Stimulated activated CD8-positive, alpha-beta memory T cell treated with anti-CD3 and anti-CD28 coated beads, Interleukin-15, amount 100 ng/mL, for 24 hours (primary cell): ENCODE measurements around the gene C3.
"Not testable (repeated sequence)": the region's sequence is repeated elsewhere in the genome, so short reads cannot be mapped to it uniquely, and the experiment has no call there.

ENCODE experiments used
- DNase-seq: peaks from one replicate; pipeline ENCODE4 v3.0.0-alpha.2; 2020; ENCODE audit warnings: low read depth

Gene C3

GRCh38 chr19:6720369-6721137, at the start of gene C3:
TSS of gene C3 (minus strand) at chr19:6720650. CDS start at chr19:6720589, 61 bp downstream.
- no peak for DNase-seq

- DNase-seq = no peak
These were observed 48.7 kb upstream of the C3 start for GRCh38 chr19:6769006-6769619.

GRCh38 chr19:6768236-6768785, 47.9 kb upstream of the C3 start:
- DNase-seq = no peak

DNA sequence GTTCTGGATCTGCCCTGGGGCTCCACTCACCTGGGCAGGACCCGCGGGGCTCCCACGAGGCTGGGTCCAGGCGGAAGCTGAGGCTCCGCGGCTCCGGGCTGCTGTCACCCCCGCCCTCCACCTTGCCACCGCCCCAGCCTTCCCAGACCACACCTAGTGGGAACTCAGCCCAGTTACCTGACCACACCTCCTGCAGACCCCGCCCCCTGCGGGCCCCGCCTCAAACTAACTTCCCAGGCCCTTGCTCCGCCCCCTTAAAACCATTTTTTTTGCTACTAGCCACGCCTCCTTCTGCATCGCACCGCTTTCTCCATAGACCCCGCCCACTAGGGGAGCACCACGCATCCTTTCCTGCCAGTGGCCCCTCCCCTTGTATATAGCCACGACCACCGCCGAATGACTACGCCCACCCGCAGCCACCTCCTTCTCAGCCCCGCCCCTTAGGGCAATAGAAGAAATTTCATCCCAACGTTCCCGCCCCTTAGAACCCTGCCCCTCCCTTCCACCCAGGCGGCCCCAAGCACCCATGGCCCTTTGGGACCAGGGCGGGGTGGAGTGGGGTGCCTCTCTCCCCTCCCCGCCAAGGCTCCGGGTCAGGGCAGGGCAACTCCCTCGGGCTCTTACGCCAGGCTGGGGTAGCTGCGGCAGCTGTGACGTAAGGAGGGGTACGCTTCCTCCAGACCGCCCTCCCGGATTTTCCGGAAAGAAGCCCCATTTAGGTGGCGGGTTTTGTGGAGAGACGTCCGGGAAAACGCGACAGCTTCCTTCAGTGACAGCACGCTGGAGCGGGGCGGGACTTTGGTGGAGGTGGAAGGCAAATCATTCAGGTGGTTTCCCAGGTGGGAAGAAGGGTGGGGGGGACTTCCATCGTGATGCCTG, 47.1 kb upstream of the C3 start, which contains the start of gene SH2D3A:
TSS of gene SH2D3A (minus strand) at position 79 of the 879 bp plus-strand sequence. CDS start 3,687 bp downstream, outside the sequence.
- peak; percentile 63 for DNase-seq

DNA sequence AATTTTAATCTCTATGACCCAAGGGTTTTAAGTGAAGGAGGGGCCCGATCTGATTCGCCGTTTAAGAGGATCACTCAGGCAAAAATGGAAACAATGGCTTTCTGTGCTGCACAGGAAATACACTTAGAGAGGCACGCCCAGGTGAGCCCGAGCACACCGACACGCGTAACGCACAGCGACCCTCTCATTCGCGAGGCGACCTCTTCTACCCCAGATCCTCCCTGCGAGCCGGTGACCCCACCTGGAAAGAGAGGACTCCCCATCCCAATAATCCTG, 46.6 kb upstream of the C3 start:
- no peak for DNase-seq

DNA sequence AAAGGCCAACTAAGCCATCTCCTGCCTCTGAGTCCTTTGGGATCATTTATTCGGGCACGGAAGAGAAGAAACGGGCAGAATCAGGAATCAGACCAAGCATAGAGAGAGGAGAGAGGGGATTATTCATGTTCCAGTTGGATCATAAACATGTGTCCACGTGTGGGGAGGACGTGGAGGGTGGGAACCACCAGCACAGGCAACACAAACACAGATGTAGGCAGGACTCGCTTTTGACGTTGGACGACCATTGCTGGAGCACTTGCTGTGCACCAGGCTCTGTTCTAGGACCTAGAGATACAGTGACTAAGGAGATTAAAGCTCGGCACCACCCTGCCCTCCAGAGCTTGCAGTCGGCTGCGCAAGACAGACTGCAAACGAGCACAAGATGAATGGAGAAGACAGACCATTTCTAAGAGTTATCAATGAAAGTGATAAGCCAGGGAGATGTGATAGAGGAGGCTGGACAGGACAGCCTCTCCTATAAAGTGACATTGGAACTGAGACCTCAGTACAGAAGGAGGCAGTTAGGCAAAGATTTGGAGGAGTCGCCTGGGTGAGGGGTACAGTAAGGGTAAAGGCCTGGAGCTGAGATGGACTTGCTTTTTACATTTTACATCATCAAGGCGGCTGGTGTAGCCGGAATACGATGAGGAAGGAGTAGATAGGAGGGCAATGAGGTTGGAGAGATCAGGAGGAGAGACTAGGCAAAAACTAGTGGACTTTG, 46.1 kb upstream of the C3 start:
- no peak for DNase-seq

DNA sequence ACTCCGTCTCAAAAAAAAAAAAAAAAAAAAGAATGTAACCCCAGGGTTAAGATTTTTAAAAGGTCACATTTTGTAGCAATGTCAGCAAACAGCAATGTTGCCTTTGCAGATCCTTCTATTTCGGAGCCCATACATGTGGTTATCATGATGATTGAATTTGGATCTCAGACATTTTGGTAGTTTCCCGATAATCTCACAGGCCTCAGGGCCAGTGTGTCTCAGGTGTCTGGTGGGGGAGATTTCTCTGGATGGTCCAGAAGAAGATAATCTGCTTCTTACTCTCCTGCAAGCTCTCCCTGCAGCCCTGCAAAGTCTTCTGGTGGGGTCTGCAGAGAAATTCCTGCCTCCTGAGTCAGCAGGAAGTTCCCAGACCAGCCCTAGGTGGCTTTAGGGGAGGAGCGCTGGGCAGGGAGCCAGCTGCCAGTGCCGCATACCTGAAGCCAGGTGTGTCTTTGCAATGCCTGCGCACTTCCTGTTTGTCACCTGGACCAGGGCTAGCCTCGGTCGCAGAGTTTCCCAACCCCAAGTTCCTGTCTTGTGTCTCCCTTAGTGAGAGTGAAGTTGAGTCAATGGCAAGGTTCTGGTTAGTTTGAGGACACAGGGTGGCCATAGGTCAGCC, 45.4 kb upstream of the C3 start:
- no peak for DNase-seq

DNA sequence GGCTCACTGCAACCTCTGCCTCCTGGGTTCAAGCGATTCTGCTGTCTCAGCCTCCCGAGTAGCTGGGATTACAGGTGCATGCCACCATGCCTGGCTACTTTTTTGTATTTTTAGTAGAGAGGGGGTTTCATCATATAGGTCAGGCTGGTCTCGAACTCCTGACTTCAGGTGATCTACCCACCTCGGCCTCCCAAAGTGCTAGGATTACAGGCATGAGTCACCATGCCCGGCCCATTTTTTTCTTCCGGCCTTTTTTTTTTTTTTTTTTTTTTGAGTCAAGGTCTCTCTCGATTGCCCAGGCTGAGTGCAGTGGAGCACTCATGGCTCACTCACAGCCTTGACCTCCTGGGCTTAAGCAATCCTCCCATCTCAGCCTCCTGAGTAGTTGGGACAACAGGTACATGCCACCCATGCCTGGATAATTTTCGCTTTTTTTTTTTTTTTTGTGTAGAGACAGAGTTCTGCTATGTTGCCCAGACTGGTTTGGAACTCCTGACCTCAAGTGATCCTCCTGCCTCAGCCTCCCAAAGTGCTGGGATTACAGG, 41.9 kb upstream of the C3 start:
- not testable (repeated sequence) for DNase-seq

DNA sequence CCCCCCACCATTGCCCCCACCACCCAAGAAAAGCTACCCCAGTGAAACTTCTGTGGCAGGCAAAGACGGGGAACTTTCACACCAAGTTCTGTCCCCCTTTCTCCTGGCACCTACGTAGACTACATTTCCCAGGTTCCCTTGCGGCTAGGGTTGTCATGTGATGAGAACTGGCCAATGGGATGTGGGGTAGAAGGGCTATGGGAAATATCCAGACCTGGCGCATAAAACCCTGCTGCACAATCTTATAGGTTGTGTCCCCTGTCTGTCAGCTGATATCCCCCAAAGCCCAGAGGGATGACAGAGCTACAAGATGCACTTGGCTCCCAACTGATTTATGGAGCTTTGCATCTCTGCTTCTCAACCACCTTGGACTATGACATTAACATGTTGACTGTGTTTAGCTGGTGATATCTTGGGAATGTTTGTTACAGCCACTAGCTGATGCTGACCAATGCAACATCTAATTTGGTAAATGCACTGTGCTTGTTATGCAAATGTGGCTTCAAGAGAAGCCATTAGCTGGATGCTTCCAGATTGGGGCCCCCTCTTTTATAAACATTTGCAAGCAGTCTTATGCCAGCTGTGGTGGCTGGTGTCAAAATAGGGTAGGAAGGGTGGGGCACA, 40.7 kb upstream of the C3 start:
- DNase-seq = no peak

DNA sequence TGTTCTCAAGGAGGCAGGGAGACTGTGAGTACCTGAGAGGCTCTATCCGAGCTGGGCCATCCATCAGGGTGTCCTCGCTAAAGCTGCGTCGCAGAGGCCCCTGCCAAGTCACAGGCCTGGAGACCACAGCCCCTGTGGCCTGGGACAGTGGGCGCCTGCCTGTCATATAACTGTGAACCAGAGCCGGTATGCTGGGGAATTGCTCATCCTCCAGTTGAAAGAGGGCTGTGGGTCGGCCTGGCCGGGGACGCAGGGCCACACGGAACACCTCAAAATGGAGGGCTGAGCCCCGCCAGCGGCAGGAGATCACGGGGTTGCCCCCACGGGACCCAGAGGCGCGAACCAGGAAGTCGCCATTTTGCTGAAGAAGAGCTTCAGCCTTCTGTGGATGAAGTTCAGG, 40.2 kb upstream of the C3 start:
- DNase-seq = no peak

- DNase-seq = no peak
These were observed 34.4 kb upstream of the C3 start for GRCh38 chr19:6754653-6755463.

- no peak for DNase-seq
These were observed 33.7 kb upstream of the C3 start for GRCh38 chr19:6754136-6754535.

DNA sequence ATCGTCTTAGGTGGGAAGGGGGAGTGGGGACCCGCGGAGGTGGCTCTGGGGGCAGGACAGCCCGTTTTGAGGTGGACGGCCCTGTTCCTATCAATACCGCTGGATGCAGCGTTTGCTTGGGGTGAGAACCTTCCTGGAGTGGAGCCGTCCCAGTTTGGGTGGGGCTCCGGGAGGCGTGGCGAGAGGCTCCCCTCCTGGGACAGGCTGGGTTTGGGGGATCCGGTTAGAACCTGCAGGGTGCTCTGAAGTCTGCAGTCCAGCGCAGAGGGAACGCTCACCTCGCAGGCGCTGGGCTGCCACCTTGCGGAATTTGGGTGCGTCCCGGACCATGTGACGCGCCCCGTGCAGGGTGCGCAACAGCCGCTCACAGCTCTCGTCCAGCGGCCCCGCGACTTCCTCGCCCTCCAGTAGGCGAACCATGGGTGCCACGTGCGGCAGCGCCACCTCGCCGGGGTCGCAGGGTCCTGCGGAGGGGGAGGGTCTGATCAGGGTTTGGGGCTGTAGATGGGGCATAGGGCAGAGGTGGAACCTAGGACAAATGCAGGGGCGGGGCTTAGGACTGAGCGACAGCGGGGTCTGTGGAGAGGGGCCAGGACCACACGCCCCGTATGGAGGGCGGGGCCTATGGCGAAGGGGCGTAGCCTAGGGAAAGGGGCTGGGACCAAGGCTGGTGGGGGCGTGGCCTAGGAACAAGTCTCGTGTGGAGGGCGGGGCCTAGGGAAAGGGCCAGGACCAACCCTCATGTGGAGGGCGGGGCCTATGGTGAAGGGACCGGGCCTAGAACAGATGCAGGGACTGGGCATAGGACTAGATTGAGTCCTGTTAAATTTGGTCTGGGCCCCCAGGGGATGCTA, 33.0 kb upstream of the C3 start:
- DNase-seq = peak; percentile 61

GRCh38 chr19:6752256-6753177, 32.1 kb upstream of the C3 start:
- no peak for DNase-seq

- no peak for DNase-seq
These were observed 30.7 kb upstream of the C3 start for GRCh38 chr19:6751189-6751588.

DNA sequence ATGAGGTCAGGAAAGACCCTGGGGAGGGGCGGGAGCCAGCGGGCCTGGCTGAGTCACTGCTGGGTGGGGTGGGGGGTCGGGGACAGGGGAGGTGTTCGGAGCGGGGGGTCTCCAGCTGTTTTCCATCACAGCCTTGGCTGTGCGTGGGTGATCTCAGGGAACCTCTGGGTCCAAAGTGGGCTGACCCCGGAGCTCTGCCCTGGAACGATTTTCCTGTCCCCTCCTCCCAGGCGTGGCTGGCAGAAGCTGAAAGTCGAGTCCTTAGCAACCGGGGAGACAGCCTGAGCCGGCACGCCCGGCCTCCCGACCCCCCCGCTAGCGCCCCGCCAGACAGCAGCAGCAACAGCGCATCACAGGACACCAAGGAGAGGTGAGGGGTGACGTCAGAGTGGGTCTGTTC, 29.6 kb upstream of the C3 start:
- no peak for DNase-seq

DNA sequence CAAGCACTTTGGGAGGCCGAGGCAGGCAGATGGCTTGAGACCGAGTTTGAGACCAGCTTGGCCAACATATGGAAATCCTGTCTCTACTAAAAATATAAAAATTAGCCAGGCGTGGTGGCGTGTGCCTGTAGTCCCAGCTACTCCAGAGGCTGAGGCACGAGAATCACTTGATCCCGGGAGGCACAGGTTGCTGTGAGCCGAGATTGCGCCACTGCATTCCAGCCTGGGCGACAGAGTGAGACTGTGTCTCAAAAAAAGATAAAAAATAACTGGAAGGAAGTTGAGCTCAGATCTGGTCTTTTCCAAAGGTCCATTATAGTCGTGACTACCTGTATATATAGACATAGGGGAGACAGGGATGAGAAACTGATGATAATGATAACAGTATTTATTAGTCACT, 28.1 kb upstream of the C3 start:
- not testable (repeated sequence) for DNase-seq

DNA sequence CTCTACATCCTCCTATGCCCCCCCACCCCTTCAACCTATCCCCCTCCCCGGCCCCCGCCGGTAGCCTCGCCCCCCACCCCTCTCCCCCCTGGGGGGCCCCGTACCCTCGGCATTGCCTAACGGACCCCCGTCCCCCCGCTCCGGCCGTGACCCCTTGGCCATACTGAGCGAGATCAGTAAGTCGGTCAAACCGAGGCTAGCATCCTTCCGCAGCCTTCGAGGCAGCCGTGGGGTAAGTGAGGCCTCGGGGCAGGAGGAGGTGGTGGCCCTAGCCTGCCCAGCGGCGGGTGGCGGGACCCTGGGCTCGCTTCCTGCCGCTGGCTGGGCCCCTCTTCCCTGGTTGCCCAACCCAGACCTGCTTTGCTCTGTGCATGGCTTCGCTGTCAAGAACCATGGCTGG, 25.5 kb upstream of the C3 start:
- no peak for DNase-seq
